Measurements from ENCODE around the gene EHMT1.

DNA sequence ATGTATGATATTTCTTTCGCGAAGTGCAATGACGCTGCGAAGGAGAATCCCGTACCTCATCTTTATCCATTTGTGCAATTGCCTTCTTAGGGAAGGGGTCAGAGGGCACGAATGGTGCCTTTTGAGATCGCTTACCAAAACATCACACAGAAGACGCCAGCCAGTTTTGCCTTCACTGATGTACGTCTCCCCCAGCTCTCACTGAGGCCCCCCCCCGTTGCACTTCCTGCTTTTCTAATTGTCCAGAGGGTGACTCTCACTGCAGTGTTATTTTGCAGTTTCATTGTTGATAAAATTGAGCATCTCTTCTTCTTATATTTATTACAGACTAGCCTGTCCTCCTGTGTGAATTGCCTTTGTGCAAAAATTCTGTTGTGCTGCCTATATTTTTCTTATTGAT is 219.8 kb downstream of the EHMT1 start:
- TF ChIP-seq SP1 (IDR thresholded peaks at IDR 0.05): no peak
- no peak for TF ChIP-seq FOXA1 (IDR thresholded peaks at IDR 0.05)
- TF ChIP-seq PKNOX1 (IDR thresholded peaks at IDR 0.05): no peak
- TF ChIP-seq FOXK2 (IDR thresholded peaks at IDR 0.05): no peak
- TF ChIP-seq TARDBP (IDR thresholded peaks at IDR 0.05): no peak
- no peak for TF ChIP-seq FOXM1 (IDR thresholded peaks at IDR 0.05; ENCODE audit: borderline replicate concordance)
- TF ChIP-seq BHLHE40 (IDR thresholded peaks at IDR 0.05; ENCODE audit: borderline replicate concordance): no peak
- TF ChIP-seq SUZ12 (IDR thresholded peaks at IDR 0.05): no peak
- TF ChIP-seq CTBP1 (IDR thresholded peaks at IDR 0.05; ENCODE audit: borderline replicate concordance): no peak
- no peak for TF ChIP-seq ELF4 (IDR thresholded peaks at IDR 0.05)
- TF ChIP-seq ARNT (IDR thresholded peaks at IDR 0.05): no peak
- no peak for TF ChIP-seq NFRKB (IDR thresholded peaks at IDR 0.05)
- TF ChIP-seq LEF1 (IDR thresholded peaks at IDR 0.05; ENCODE audit: borderline replicate concordance): no peak
- no peak for TF ChIP-seq HDGF (IDR thresholded peaks at IDR 0.05; ENCODE audit: borderline replicate concordance)

Measured in HEK293T (cell line).